T-helper 2 cell treated with Interferon-gamma antibody and Interleukin-4, amounts not matched to agents 100 ng/mL and 5 ng/mL, for 36 hours (primary cell): Measurements from ENCODE around the gene INHBC. TPM values are rescaled to one million over a fixed set of nuclear protein-coding genes. Genes with fewer than 3 reads are reported as not detected.
"Not testable (repeated sequence)": the region's sequence is repeated elsewhere in the genome, so short reads cannot be mapped to it uniquely, and the experiment has no call there.

Experiments used
- intact Hi-C: fragments of 100-400 bp; cut with micrococcal nuclease; formaldehyde crosslinking; loops from one replicate; pipeline ENCODE4 v1.15.1; 2023
- total RNA-seq: library from RNA; stranded (reverse); gene quantifications from 2 replicates; pipeline ENCODE4 v1.2.3, GENCODE V29; 2022

The INHBC gene
- total RNA-seq, 1 donor from 2014 or later = not detected

DNA sequence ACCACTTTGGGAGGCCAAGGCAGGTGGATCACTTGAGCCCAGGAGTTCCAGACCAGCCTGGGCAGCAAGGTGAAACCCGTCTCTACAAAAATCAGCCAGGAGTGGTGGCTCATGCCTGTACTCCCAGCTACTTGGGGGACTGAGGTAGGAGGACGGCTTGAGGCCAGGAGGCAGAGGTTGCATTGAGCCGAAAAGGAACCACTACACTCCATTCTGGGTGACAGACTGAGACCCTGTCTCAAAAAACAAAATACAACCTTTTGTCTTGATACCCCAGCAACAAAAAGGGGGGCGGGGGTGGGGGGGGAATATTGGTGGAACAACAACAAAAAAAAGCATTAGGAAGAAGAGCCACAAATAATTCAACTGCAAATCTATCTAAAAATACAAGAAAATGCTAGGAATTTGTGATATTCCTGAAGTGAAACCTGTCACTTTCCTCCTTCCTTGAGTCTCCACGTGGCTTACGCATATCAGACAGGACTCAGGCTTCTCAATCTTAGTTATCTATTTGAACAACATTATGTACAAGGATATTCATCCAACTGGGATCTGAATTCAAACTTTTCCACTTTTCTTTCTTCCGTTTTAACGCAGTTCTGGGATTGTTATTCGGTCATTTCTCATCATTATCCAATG, 5.0 kb upstream of the INHBC start:
- intact Hi-C loops = loop anchor here (2.0 kb wide), 1 partner anchor 187 kb away; no protein-coding TSS in a partner anchor

DNA sequence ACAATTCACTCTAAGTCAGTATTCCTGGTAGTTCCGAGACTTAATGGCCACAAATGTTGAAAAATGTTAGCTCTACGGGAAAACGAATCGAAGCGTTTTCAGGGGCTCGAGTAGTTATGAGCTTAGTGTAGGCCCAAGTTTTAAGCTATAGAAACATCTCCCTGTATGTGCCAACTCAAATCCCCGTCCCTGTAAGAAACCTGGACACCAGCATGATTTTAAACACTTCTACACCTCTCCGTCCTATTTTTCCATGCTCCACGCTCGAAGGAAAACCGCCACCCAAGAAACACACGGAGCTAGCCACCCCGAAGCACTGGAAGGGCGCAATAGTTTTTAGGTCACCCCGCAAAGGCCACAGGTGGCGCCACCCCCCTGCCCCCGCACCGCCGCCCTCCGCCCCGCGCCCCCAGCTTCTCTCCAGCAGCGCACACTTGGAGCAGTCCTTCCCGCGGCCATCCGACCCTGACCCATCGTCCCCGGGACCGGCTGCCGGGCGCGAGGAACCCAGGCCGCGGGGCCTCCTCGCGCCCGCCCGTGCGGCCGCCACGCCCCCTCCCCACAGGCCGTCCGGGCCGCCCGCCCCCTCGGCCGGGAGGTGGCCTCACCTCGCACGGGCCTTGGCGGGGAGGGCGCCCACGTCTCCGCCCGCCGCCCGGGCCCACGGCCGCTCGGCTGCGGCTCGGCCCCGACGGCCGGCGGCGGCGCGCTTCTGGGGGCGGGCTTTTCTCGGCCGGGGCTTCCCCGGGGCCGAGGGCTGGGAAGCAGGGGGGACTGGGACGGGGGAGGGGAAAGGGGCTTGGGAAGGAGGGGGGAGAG, 4.3 kb upstream of the INHBC start:
- intact Hi-C loops = loop anchor here (2.0 kb wide), 1 partner anchor 188 kb away; no protein-coding TSS in a partner anchor

DNA sequence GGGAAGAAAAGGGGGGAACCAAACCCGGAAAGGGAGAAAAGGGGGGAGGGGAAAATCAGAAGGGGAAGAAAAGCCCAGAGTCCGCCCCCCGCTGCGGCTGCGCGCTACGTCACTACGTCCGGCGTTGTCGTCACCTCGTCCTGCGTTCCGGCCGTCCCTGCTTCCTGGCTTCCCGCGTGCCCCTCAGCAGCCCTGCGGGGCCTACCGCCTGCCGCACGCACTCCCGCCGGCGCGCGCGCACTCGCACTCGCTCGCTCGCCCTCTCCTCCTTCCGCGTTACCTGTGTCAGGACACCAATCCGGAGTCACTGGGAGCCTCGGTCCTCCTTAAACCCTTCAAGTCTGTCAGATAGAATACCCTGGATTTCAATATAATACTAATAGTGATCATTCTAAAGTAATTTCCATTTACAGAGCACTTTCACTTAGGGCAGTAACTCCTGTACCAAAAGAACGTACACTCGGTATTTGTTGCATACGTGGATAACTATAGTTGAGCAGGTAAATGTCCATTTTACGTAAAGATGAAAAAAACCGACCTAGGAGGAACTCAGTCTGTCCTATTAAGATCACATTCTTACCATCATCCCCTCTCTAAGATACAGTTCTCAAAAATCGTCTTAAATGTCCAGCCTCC, 3.5 kb upstream of the INHBC start, which contains the start of gene R3HDM2:
TSS of gene R3HDM2 (minus strand) at position 113 of the 636 bp plus-strand sequence. CDS start 120,615 bp downstream, outside the sequence.
- intact Hi-C loops = loop anchor here (1.0 to 2.0 kb wide), 4 partner anchors 28 to 188 kb away; partner anchors contain the start of genes DDIT3 and GLI1

DNA sequence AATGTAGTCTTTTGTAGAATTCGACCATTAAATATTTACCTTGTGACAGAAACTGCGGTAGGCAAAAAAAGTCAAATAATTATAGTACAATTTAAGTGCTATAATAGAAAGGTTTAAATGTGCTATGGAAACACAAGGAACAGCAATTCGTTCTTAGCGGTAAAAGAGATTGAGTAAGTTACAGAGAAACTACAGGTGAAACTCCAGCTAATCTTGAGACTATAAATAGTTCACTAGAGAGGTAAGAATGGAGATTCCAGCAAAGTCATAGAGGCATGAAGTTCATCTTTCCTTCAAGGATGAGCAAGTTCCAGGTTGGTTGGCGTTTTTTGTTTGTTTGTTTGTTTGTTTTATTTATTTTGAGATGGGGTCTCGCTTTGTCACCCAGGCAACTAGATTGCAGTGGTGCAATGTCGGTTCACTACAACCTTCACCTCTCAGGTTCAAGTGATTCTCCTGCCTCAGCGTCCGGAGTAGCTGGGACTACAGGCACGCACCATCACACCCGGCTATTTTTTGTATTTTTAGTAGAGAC, 2.9 kb upstream of the INHBC start:
- intact Hi-C loops = loop anchor here (1.0 to 2.0 kb wide), 4 partner anchors 28 to 189 kb away; partner anchors contain the start of genes DDIT3 and GLI1

DNA sequence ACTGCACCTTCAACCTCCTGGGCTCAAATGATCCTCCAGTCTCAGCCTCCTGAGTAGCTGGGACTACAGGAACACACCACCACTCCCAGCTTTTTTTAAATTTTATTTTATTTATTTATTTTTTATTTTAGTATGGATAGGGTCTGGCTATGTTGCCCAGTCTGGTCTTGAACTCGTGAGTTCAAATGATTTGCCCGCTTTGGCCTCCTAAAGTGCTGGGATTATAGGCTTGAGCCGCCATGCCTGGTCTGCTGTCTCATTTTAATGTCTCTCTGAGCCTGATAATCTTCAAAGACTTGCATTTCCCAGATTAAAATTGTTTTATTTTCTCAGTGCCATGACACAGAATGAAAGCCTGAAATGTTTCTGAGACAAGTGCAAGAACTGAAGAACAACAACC, 1.2 kb upstream of the INHBC start:
- intact Hi-C loops = no loop called here

DNA sequence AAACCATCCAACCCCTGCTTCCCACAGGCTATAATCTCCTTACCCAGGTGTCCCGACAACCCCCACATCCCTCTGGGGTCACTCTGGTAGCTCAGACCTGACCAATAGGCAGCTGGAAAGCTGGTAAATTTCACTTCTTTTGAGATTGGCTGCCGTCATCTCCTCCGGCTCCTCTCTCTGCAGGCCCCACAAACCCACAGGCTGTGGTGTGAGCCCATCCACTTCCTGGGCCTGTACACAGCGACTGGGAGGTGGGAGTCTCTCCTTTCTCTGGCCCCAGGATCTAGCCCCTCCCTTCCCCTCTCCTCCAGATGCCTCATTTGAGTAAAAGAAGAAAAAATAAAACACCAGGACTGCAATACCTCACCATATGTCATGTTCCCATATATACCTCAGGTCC, 709 bp downstream of the INHBC start:
- intact Hi-C loops = no loop called here

DNA sequence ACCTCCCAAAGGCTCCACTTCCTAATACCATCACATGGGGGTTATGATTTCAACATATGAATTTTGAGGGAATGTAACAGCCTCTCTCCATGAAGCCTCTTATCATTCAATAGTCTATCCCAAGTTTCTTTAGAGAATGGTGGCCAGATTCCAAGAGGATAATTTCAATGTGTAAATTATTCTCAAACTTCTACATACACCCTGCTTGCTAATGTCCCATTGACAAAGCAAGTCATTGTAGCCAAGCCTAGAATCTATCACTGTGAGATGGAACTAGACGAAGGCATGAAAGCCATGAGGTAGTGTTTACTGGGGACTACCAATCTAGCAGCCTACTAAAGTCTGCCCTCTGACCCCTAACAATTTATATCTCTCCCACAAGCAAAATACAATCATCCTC, 3.8 kb downstream of the INHBC start:
- intact Hi-C loops = no loop called here

DNA sequence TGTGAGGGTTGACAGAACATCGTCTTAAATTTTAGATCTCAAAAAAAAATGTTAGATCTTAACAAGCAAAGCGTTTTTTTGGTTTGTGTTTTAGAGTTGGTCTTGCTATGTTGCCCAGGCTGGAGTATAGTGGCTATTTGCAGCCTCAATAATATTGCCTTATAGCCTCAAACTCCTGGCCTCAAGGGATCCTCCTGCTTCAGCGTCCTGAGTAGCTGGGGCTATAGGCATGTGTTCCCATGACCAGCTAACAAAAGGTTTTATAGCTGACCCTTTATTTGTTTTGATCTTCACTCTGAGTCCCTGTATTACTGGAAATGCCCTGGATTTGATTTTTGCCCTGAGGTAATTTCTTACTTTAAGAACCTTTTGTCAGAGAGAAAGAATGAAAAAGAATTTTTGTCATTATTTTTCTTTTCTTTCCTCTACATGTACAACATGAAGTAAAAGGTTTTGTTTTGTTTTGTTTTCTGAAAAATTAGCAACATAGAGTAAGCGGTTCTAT, 5.2 kb downstream of the INHBC start:
- intact Hi-C loops = no loop called here

DNA sequence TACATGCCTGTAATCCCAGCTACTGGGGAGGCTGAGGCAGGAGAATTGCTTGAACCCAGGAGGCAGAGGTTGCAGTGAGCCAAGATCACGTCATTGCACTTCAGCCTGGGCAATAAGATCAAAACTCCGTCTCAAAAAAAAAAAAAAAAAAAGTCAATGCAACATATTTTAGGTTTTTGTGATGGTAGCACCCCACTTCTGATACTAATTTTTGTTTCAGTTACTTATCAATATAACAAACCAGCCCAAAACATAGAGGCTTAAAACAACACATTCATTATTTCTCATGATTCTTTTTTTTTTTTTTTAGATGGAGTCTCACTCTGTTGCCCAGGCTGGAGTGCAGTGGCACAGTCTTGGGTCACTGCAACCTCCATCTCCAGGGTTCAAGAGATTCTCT, 6.8 kb downstream of the INHBC start:
- intact Hi-C loops = not testable (repeated sequence)

DNA sequence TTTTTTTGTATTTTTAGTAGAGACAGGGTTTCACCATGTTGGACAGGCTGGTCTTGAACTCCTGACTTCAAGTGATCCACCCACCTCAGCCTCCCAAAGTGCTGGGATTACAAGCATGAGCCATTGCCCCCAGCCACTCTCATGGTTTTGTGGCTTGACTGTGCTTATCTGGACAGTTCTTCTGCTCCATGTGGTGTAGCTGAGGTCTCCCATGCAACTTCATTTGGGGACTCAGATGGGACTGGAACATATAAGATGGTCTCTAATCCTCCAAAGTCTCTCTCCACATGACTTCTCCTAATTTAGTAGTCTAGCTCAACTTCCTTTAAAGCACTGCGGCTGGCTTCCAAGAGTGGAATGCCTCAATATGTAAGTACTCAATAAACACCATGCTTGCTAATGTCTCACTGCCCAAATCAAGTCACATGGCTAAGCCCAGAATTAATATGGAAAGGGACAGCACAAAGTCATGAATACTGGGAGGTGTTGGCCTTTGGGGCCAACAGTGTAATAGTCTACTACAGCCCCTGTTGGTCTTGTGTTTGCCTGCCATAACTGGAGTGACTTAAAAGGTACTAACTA, 7.4 kb downstream of the INHBC start:
- intact Hi-C loops = no loop called here

DNA sequence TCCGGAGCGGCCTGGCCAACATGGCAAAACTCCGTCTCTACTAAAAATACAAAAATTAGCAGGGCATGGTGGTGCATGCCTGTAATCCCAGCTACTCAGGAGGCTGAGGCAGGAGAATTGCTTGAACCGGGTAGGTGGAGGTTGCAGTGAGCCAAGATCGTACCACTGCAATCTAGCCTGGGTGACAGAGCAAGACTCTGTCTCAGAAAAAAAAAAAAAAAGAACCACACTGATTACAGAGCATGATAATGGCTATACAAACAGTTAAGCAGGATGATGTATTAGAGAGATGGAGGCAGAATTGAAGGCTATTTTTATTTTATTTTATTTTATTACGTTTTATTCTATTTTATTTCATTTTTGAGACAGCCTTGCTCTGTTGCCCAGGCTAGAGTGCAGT, 9.8 kb downstream of the INHBC start:
- intact Hi-C loops = not testable (repeated sequence)

DNA sequence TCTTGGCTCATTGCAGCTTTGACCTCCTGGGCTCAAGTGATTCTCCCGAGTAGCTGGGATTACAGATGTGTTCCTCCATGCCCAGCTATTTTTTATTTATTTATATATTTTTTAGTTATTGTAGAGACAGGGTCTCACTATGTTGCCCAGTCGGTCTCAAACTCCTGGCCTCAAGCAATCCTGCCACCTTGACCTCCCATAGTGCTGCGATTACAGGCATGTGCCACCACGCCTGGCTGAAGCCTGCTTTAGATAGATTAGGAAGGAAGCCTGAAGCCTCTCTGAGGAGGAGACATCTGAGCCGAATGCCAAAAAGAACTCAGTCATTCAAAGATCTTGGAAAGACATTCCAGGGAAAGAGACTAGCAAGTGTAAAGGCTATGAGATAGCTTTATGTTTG, 10.2 kb downstream of the INHBC start:
- intact Hi-C loops = no loop called here

DNA sequence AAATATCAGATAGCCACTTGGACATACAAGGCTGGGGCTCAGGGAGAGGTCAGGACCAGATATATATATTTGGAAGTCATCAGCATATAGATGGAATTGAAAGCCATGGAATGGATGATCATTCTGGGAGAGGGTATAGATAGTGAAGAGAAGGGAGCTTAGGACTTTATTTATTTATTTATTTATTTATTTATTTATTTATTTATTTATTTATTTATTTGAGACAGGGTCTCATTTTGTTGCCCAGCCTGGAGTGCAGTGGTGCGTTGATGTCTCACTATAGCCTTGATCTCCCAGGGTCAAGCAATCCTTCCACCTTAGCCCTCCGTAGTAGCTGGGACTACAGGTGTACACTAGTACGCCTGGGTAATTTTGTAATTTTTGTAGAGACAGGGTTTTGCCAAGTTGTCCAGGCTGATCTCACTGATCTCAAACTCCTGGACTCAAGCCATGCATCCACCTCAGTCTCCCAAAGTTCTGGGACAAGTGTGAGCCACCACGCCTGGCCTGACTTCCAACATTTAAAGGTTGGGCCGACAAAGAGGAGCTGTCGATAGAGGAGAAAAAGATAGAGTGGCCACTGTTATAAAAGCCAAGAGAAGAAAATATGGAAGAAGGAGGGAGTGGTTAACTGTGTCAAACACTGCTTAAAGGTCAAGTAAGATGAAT, 11.8 kb downstream of the INHBC start:
- intact Hi-C loops = no loop called here

DNA sequence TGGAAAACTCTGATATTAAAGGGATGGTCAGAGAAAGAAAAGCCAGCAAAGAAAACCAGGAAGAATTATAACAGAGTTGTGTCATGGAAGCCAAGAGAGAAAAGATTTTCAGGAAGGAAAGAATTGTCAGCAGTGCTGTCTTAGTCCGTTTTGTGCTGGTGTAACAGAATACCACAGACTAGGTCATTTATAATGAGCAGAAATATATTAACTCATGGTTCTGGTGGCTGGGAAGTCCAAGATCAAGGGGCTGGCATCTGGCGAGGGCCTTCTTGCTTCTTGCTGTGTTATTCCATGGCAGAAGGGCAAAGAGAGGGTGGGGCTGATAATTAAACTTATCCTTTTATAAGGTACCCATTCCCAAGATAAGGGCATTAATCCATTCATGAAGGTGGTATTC, 14.1 kb downstream of the INHBC start:
- intact Hi-C loops = no loop called here

DNA sequence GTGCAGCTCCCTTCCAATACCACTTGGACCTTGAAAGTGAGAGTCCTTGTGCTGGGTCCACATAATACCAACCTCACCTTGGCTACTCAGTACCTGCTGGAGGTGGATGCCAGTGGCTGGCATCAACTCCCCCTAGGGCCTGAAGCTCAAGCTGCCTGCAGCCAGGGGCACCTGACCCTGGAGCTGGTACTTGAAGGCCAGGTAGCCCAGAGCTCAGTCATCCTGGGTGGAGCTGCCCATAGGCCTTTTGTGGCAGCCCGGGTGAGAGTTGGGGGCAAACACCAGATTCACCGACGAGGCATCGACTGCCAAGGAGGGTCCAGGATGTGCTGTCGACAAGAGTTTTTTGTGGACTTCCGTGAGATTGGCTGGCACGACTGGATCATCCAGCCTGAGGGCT, 14.8 kb downstream of the INHBC start:
- intact Hi-C loops = no loop called here

DNA sequence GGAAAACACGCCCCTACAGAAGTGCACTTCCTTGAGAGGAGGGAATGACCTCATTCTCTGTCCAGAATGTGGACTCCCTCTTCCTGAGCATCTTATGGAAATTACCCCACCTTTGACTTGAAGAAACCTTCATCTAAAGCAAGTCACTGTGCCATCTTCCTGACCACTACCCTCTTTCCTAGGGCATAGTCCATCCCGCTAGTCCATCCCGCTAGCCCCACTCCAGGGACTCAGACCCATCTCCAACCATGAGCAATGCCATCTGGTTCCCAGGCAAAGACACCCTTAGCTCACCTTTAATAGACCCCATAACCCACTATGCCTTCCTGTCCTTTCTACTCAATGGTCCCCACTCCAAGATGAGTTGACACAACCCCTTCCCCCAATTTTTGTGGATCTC, 15.5 kb downstream of the INHBC start:
- intact Hi-C loops = no loop called here

DNA sequence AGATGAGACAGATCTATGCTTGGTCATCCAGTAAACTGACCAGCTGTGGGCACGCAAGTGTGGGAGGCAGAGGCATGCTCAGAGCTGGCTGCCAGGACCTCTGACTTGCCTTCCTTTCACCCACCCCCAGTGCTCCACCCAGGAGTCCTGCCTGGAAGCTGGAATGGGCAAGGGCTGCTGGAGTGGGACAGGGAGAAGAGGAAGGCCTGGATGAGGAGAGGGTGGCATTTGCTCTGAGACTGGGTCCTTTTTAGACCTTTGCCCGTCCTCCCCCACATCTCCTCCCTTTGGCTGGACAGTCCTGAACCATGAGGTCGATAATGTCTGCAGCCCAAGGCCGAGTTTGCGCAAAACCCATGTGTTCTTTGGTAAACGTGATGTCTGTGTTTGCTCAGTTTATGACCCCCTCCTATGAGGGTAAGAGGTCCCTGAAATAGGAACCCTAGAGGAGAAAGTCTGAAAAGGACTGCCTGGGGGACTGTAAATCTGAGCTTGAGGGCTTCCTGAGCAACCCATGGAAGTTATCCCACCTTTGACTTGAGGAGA, 16.7 kb downstream of the INHBC start:
- intact Hi-C loops = no loop called here

DNA sequence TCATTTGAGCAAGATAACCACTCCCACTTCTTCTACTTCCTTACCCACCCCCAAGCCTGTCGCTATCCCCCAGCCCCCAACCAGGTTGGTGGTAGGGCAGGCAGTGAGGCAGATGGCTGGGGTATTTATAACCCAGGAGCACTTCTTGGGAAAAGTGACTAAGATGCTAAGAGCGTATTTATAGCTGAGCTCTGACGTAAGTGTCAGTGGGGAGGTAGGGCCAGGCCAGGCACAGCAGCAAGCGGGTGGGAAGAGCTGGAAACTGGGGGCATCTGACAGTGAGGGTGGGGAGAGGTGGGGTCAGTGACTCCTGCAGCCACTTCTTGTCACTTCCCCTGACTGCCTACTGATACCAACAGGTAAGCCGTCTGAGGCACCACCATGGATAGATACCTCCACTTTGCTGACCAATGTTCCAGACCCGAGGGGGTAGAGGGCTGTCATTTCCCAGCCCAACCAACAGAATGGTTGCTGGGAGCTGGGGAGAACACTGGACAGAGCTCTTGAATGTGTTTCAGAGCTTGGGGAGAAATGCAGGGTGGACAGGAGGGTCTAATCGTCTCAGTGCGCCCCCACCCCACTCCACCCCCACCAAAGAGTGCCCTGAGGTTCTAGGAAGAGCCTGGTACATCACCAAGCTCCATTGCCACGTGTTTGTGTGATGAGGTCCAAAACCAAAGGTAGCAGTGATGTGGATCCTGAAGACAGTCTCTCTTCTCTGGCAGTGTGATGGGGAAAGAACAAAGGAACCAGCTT, 17.8 kb downstream of the INHBC start:
- intact Hi-C loops = loop anchor here (2.0 kb wide), 2 partner anchors 146 to 190 kb away; no protein-coding TSS in a partner anchor

DNA sequence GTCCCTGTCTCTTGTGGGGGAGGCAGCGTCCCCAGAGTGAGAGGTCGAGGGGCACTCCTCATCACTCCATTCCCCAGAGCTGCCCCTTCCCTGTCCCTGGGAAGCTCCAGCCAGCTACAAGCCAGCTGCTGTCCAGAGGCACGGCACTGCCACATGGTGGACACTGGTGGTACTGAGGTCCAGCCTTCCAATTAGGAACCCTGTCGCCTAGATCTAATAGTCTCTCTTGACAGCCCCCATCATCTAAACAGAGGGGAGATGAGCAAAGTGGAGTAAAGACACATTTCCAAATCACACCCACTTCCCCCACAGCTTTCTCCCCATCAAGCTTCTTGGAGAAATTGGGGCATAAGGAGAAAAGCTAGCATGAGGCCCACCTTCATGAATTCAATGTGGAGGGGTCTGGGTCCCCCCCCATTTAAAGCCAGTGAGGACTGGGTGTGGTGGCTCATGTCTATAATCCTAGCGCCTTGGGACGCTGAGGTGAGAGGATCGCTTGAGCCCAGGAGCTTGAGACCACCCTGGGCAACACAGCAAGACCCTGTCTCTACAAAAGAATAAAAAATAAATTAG, 18.4 kb downstream of the INHBC start:
- intact Hi-C loops = loop anchor here (2.0 kb wide), 2 partner anchors 146 to 190 kb away; no protein-coding TSS in a partner anchor
